Heart left ventricle (tissue), 16 donors: ENCODE results near the gene GRIN1. TPM values are rescaled to one million over a fixed set of nuclear protein-coding genes. Genes with fewer than 3 reads are reported as not detected.

Experiments
- ATAC-seq, 4 donors: fragments of 200-7000 bp; cut with Tn5 transposase; one replicate each; pipeline ENCODE4 v1.9.1; 2020 to 2022; ENCODE audit warnings: moderate library complexity in 4 of 4, mild to moderate bottlenecking in 3 of 4, moderate number of reproducible peaks in 1 of 4
- DNase-seq, 5 donors: peaks; one replicate each; pipeline ENCODE4 v3.0.0-alpha.2; 2020
- H3K27ac ChIP-seq, 12 donors: fragments of 200-600 bp; sonication (generic) in 4 of 12; one replicate each; pipeline versions ENCODE4 v1.5.0 to v1.8.0; 2016 to 2022; ENCODE audit warnings: mild to moderate bottlenecking in 2 of 12
- H3K27me3 ChIP-seq, 9 donors: fragments of 200-600 bp; sonication (generic) in 2 of 9; one replicate each; pipeline versions ENCODE4 v1.5.1 to v1.8.0; 2016 to 2022; ENCODE audit warnings: mild to moderate bottlenecking in 3 of 9
- H3K36me3 ChIP-seq, 9 donors: fragments of 200-600 bp; sonication (generic) in 2 of 9; one replicate each; pipeline versions ENCODE4 v1.5.0 to v1.8.0; 2018 to 2022; ENCODE audit warnings: mild to moderate bottlenecking in 2 of 9
- H3K4me1 ChIP-seq, 12 donors: fragments of 200-600 bp; sonication (generic) in 4 of 12; one replicate each; pipeline versions ENCODE4 v1.5.0 to v1.8.0; 2016 to 2022; ENCODE audit warnings: mild to moderate bottlenecking in 3 of 12
- H3K4me3 ChIP-seq, 12 donors: fragments of 200-600 bp; sonication (generic) in 4 of 12; one replicate each; pipeline versions ENCODE4 v1.5.0 to v1.8.0; 2017 to 2022; ENCODE audit warnings: mild to moderate bottlenecking in 9 of 12, moderate library complexity in 4 of 12
- H3K9me3 ChIP-seq, 12 donors: fragments of 200-600 bp; sonication (generic) in 4 of 12; one replicate each; pipeline versions ENCODE4 v1.5.0 to v1.8.0; 2016 to 2022; ENCODE audit warnings: mild to moderate bottlenecking in 1 of 12
- CTCF ChIP-seq, 12 donors: fragments of 200-600 bp; sonication (generic) in 4 of 12; IDR thresholded peaks; one replicate each; pipeline versions ENCODE4 v1.5.0 to v1.8.0; 2018 to 2022; ENCODE audit warnings: antibody characterized with exemption in 12 of 12, mild to moderate bottlenecking in 5 of 12
- POLR2A ChIP-seq, 2 donors: fragments of 450-650 bp; IDR thresholded peaks; one replicate each; pipeline ENCODE4 v1.6.1; 2017; ENCODE audit warnings: antibody characterized with exemption in 2 of 2, mild to moderate bottlenecking in 2 of 2, moderate library complexity in 2 of 2
- WGBS, 4 donors: extraction: QIAGEN DNeasy Blood & Tissue Kit in 2 of 4; methylation state at CpG; one replicate each; pipeline versions ENCODE4 v1.1.5 to v1.1.7; 2013 to 2018; 5-methylcytosine and 5-hydroxymethylcytosine counted together
- intact Hi-C, 10 donors: fragments of 100-400 bp; cut with DNase I; formaldehyde crosslinking; loops; one replicate each; pipeline versions ENCODE4 v1.11.1 to v1.14.2; 2022
- polyA plus RNA-seq, 2 donors: library from polyadenylated mRNA; stranded (reverse); fragments of 200-250 nt; gene quantifications; one replicate each; pipeline ENCODE4 v1.2.3, GENCODE V29; 2013
- total RNA-seq, 9 donors: library from RNA; depleted of rRNA in 2 of 9; stranded (reverse); fragments of >200 nt in 2 of 9; fragmentation: NEBNext Ultra II Directional in 3 of 9; extraction: Animal tissue kit (Norgen Biotek cat#: 25700) in 3 of 9; gene quantifications; one replicate each; pipeline versions ENCODE4 v1.1.0 to v1.2.4, GENCODE V29; 2016 to 2023
- donor health status: ischemic (EF 13 %, LVEDD 7.1; RV severe dilation, severe dysfunction).
- donor health status: healthy with polysubstance abuse.
- donor health status: DM: no; HTN: yes; CAD: no.
- donor health status: DM: no; HTN: no; CAD: no.
- donor health status: ischemic (EF 25% LVEDD 6.9; RV normal size, moderate dysfunction).
- donor health status: ischemic (EF 25% LVEDD 5.7; RV mildly dilated, moderate dysfunction).
- donor health status: healthy.
- donor health status: DM: yes; HTN: yes; CAD: no.
- donor health status: ischemic (EF 35%, LVEDD 5.7; RV mildly dilated, moderate dysfunction).
- donor health status: nonischemic (EF 11% LVEDD 7.7; RV severe dilation, severe dysfunction).
- donor health status: DM: yes; HTN: yes; CAD: no.
- donor health status: PGD.
- donor health status: ischemic (EF 29% LVEDD 5.4; RV normal size, mild dysfunction).
- donor health status: nonischemic (EF 23%, LVEDD 6.1; RV moderate dilation, normal function).

Gene GRIN1
- total and polyA plus RNA-seq, 11 donors = 0.10 TPM; not detected in 10

- ATAC-seq = no peak
- TF ChIP-seq POLR2A (IDR thresholded peaks at IDR 0.05) (no peak), CTCF (IDR thresholded peaks at IDR 0.05) (no peak)
- no peak overlapping the region for H3K4me3 ChIP-seq
- H3K36me3 ChIP-seq = peaks cover 0 to 35% (median 24%) of the 10 kb centered on the region in 9 donors
- H3K27me3 ChIP-seq = no peaks in the 10 kb centered on the region
- H3K9me3 ChIP-seq = no peaks in the 10 kb centered on the region
- peak overlapping the region in 1 of 12 donors; percentile 98 for H3K27ac ChIP-seq
- DNase-seq = no peak
- 82 to 86% (median 84%) methylated on average over 18 to 22 of the region's 22 CpGs for WGBS, 4 donors
- H3K4me1 ChIP-seq = peaks cover 18 to 84% (median 59%) of the 10 kb centered on the region in 12 donors
- intact Hi-C loops = loop anchor here in 1 of 10 donors (5.0 kb wide), 1 partner anchor 35 kb away; the partner anchor contains the start of genes CYSRT1 and RNF224
These were observed 52.9 kb downstream of the GRIN1 start for GRCh38 chr9:137191691-137192447.

- TF ChIP-seq POLR2A (IDR thresholded peaks at IDR 0.05) (no peak), CTCF (IDR thresholded peaks at IDR 0.05) (no peak)
- H3K4me3 ChIP-seq = no peak overlapping the region
- H3K9me3 ChIP-seq = no peaks in the 10 kb centered on the region
- ATAC-seq = no peak
- H3K4me1 ChIP-seq = peaks cover 15 to 84% (median 57%) of the 10 kb centered on the region in 12 donors
- DNase-seq = no peak
- no peaks in the 10 kb centered on the region for H3K27me3 ChIP-seq
- H3K27ac ChIP-seq = no peak overlapping the region
- 76 to 87% (median 81%) methylated on average over 8 to 10 of the region's 10 CpGs for WGBS, 4 donors
- H3K36me3 ChIP-seq = peaks cover 0 to 30% (median 24%) of the 10 kb centered on the region in 9 donors
- intact Hi-C loops = loop anchor here in 1 of 10 donors (5.0 kb wide), 1 partner anchor 35 kb away; the partner anchor contains the start of genes CYSRT1 and RNF224
These were observed 53.5 kb downstream of the GRIN1 start for GRCh38 chr9:137192448-137192780.

GRCh38 chr9:137192859-137193258 is 53.9 kb downstream of the GRIN1 start:
- H3K9me3 ChIP-seq = no peaks in the 10 kb centered on the region
- peaks cover 11 to 84% (median 57%) of the 10 kb centered on the region in 12 donors for H3K4me1 ChIP-seq
- peak overlapping the region in 1 of 12 donors; percentile 89 for H3K27ac ChIP-seq
- intact Hi-C loops = loop anchor here in 1 of 10 donors (5.0 kb wide), 1 partner anchor 34 kb away; the partner anchor contains the start of genes CYSRT1 and RNF224
- WGBS, 4 donors = 86 to 91% (median 87%) methylated on average over 2 of the region's 2 CpGs; no CpG with 5 or more reads in 1 of the 4 donors
- TF ChIP-seq CTCF (IDR thresholded peaks at IDR 0.05) (no peak), POLR2A (IDR thresholded peaks at IDR 0.05) (no peak)
- ATAC-seq (no peak), DNase-seq (no peak)
- H3K36me3 ChIP-seq = peaks cover 0 to 30% (median 24%) of the 10 kb centered on the region in 9 donors
- H3K27me3 ChIP-seq = no peaks in the 10 kb centered on the region
- H3K4me3 ChIP-seq = no peak overlapping the region

- 81 to 90% (median 84%) methylated on average over 10 to 14 of the region's 14 CpGs for WGBS, 4 donors
- TF ChIP-seq CTCF (IDR thresholded peaks at IDR 0.05) (no peak), POLR2A (IDR thresholded peaks at IDR 0.05) (no peak)
- Histone ChIP-seq H3K4me1 (peaks cover 11 to 90% (median 63%) of the 10 kb centered on the region in 12 donors), H3K27me3 (no peaks in the 10 kb centered on the region), H3K36me3 (peaks cover 0 to 30% (median 24%) of the 10 kb centered on the region in 9 donors), H3K27ac (peak overlapping the region; percentile 26 to 89 (median 66)), H3K4me3 (peak overlapping the region in 2 of 12 donors; percentile 33 to 37), H3K9me3 (no peaks in the 10 kb centered on the region)
- ATAC-seq = no peak
- intact Hi-C loops = loop anchor here in 1 of 10 donors (5.0 kb wide), 1 partner anchor 34 kb away; the partner anchor contains the start of genes CYSRT1 and RNF224
- no peak for DNase-seq
These were observed 54.8 kb downstream of the GRIN1 start for GRCh38 chr9:137193771-137194170.
